Breast epithelium (tissue), 4 donors: ENCODE data around the gene PLIN3. TPM values are rescaled to one million over a fixed set of nuclear protein-coding genes. Genes with fewer than 3 reads are reported as not detected.
"Not testable (repeated sequence)": the region's sequence is repeated elsewhere in the genome, so short reads cannot be mapped to it uniquely, and the experiment has no call there.

Experiments
- DNase-seq, 2 donors: peaks; one replicate each; pipeline ENCODE4 v3.0.0-alpha.2; 2019; ENCODE audit warnings: low spot score in 2 of 2
- H3K27ac ChIP-seq, 2 donors: fragments of 200-600 bp; sonication (generic) in 1 of 2; one replicate each; pipeline ENCODE4 v1.5.1; 2016 to 2019; ENCODE audit warnings: mild to moderate bottlenecking in 1 of 2
- H3K27me3 ChIP-seq, 2 donors: fragments of 200-600 bp; sonication (generic) in 1 of 2; one replicate each; pipeline versions ENCODE4 v1.5.1 to v1.6.0; 2017 to 2019; ENCODE audit warnings: control low read depth in 1 of 2, mild to moderate bottlenecking in 1 of 2
- H3K36me3 ChIP-seq: fragments of 200-600 bp; one replicate; pipeline ENCODE4 v1.5.1; 2019
- H3K4me1 ChIP-seq, 2 donors: fragments of 200-600 bp; sonication (generic); one replicate each; pipeline ENCODE4 v1.5.1; 2016 to 2019; ENCODE audit warnings: control low read depth in 1 of 2
- H3K4me3 ChIP-seq, 3 donors: fragments of 200-600 bp; sonication (generic); 1 replicate in 2 of 3; 2 replicates in 1 of 3; pipeline ENCODE4 v1.5.1; 2016 to 2019; ENCODE audit warnings: mild to moderate bottlenecking in 3 of 3, moderate library complexity in 2 of 3
- H3K9me3 ChIP-seq, 2 donors: fragments of 200-600 bp; sonication (generic) in 1 of 2; one replicate each; pipeline ENCODE4 v1.5.1; 2016 to 2019; ENCODE audit warnings: control low read depth in 1 of 2
- POLR2A ChIP-seq: fragments of 450-650 bp; IDR thresholded peaks from one replicate; pipeline ENCODE4 v1.6.1; 2016; ENCODE audit warnings: antibody characterized with exemption, mild to moderate bottlenecking, moderate library complexity
- POLR2AphosphoS5 ChIP-seq, 3 donors: sonication (generic); formaldehyde crosslinking; IDR thresholded peaks; one replicate each; pipeline ENCODE4 v1.6.1; 2017; ENCODE audit warnings: antibody characterized with exemption in 3 of 3
- intact Hi-C: fragments of 100-400 bp; cut with DNase I; formaldehyde crosslinking; loops from one replicate; pipeline ENCODE4 v1.15.1; 2023; ENCODE audit warnings: low total_unique reads
- total RNA-seq, 3 donors: library from RNA; depleted of rRNA; stranded (reverse); fragments of >200 nt; gene quantifications; one replicate each; pipeline ENCODE4 v1.1.0, GENCODE V29; 2016
- TF ChIP-seq, protein P1 (sequence below), 3 donors: fragments of 450-650 bp; IDR thresholded peaks; one replicate each; pipeline ENCODE4 v1.5.1; 2016 to 2017; ENCODE audit warnings: antibody characterized with exemption in 3 of 3, mild to moderate bottlenecking in 3 of 3, moderate library complexity in 3 of 3

Gene PLIN3
- total RNA-seq, 3 donors from 2014 or later: 50.1 to 77.3 (median 53.8) TPM

DNA sequence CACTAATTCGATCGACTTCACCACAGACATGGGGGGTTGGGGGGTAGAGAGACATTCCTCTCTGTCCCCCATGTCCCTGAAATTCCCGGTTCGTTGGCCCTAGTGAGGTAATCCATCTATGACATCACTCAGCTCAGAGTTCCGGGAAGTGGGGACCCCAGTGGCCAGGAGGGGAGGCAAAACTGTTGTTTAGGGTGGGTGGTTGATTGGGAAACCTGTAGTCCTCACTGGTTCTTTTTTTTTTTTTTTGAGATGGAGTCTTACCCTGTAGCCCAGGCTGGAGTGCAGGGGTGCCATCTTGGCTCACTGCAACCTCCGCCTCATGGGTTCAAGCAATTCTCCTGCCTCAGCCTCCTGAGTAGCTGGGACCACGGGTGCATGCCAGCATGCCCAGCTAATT, 35.3 kb upstream of the PLIN3 start, which contains the start of gene ARRDC5:
Gene ARRDC5 (minus strand): TSS at position 101 of the 400 bp plus-strand sequence. CDS start 71 bp downstream, at position 30.
- DNase-seq: no peak
- Histone ChIP-seq H3K9me3 (no peaks in the 10 kb centered on the region), H3K4me3 (no peak within 1 kb of the TSS), H3K27ac (no peak within 1 kb of the TSS), H3K4me1 (no peaks in the 10 kb centered on the region), H3K27me3 (no peaks in the 10 kb centered on the region), H3K36me3 (no peaks in the 10 kb centered on the region)
- intact Hi-C loops: no loop called here
- TF ChIP-seq, protein P1, sequence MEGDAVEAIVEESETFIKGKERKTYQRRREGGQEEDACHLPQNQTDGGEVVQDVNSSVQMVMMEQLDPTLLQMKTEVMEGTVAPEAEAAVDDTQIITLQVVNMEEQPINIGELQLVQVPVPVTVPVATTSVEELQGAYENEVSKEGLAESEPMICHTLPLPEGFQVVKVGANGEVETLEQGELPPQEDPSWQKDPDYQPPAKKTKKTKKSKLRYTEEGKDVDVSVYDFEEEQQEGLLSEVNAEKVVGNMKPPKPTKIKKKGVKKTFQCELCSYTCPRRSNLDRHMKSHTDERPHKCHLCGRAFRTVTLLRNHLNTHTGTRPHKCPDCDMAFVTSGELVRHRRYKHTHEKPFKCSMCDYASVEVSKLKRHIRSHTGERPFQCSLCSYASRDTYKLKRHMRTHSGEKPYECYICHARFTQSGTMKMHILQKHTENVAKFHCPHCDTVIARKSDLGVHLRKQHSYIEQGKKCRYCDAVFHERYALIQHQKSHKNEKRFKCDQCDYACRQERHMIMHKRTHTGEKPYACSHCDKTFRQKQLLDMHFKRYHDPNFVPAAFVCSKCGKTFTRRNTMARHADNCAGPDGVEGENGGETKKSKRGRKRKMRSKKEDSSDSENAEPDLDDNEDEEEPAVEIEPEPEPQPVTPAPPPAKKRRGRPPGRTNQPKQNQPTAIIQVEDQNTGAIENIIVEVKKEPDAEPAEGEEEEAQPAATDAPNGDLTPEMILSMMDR (IDR thresholded peaks at IDR 0.05): no peak
- TF ChIP-seq POLR2AphosphoS5 (IDR thresholded peaks at IDR 0.05) (no peak), POLR2A (no peak)

DNA sequence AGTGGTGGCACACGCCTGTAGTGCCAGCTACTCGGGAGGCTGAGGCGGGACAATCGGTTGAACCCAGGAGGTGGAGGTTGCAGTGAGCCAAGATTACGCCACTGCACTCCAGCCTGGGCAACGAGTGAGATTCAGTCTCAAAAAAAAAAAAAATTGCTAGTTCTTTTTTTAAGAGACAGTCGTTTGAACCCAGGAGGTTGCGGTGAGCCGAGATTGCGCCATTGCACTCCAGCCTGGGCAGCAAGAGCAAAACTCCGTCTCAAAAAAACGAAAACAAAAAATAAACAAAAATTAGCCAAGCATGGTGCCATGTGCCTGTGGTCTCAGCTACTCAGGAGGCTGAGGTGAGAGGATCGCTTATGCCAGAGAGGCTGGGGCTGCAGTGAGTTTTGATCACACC, 33.4 kb upstream of the PLIN3 start:
- H3K9me3 ChIP-seq, H3K27me3 ChIP-seq, H3K4me3 ChIP-seq, H3K4me1 ChIP-seq, H3K36me3 ChIP-seq, intact Hi-C loops, H3K27ac ChIP-seq, DNase-seq: not testable (repeated sequence)

DNA sequence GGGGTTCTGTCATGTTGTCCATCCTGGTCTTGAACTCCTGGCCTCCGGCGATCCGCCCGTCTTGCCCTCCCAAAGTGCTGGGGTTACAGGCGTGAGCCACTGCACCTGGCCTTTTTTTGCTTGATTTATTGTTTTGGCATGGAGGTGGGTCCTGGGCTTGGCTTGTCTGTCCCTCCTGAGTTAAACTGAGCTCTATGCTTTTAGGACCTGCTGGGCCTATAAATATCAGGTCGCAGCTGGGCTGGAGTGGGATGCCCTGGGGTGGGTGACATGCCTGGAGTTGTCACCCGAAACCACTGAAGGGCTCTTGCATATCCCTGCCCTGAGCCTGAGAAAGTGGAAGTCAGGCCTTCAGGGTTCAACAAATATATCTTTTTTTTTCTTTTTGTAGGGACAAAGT, 29.7 kb upstream of the PLIN3 start:
- H3K9me3 ChIP-seq: no peaks in the 10 kb centered on the region
- H3K4me3 ChIP-seq: no peak overlapping the region
- H3K27me3 ChIP-seq: no peaks in the 10 kb centered on the region
- TF ChIP-seq POLR2A (no peak), POLR2AphosphoS5 (IDR thresholded peaks at IDR 0.05) (no peak)
- no peaks in the 10 kb centered on the region for H3K4me1 ChIP-seq
- no peak overlapping the region for H3K27ac ChIP-seq
- no peak for DNase-seq
- H3K36me3 ChIP-seq: no peaks in the 10 kb centered on the region
- intact Hi-C loops: no loop called here

DNA sequence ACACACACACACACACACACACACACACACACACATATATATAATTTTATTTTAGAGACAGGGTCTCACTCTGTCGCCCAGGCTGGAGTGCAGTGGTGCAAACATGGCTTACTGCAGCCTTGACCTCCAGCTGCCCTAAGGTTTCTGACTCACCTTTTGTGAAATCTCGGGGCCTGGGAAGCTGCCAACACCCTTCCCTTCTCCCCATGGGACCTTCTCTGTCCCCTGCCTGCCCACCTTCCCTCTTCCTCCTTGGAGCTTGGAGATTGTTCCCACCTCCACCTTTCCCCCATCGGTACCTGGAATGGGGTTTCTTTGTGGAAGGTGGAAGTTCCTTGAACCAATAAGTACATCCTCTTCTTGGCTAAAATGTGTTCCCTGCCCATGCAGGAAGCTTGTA, 28.9 kb upstream of the PLIN3 start:
- no peak for DNase-seq
- H3K27ac ChIP-seq: no peak overlapping the region
- no peaks in the 10 kb centered on the region for H3K4me1 ChIP-seq
- intact Hi-C loops: no loop called here
- H3K4me3 ChIP-seq: no peak overlapping the region
- H3K27me3 ChIP-seq: no peaks in the 10 kb centered on the region
- TF ChIP-seq, protein P1 (IDR thresholded peaks at IDR 0.05): no peak
- TF ChIP-seq POLR2AphosphoS5 (IDR thresholded peaks at IDR 0.05): no peak
- TF ChIP-seq POLR2A: no peak
- H3K36me3 ChIP-seq: no peaks in the 10 kb centered on the region
- no peaks in the 10 kb centered on the region for H3K9me3 ChIP-seq

DNA sequence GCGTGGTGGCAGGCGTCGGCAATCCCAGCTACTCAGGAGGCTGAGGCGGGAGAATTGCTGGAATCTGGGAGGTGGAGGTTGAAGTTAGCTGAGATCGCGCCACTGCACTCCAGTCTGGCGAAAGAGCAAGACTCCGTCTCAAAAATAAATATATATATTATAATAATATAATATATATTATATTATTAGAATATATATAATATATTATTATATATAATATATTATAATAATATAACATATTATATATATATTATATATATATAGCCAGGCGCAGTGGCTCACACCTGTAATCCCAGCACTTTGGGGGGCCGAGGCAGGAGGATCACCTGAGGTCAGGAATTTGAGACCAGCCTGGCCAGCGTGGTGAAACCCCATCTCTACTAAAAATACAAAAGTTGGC, 25.5 kb upstream of the PLIN3 start:
- H3K9me3 ChIP-seq, H3K4me1 ChIP-seq, DNase-seq, H3K36me3 ChIP-seq, H3K27me3 ChIP-seq, H3K4me3 ChIP-seq, H3K27ac ChIP-seq, intact Hi-C loops: not testable (repeated sequence)

DNA sequence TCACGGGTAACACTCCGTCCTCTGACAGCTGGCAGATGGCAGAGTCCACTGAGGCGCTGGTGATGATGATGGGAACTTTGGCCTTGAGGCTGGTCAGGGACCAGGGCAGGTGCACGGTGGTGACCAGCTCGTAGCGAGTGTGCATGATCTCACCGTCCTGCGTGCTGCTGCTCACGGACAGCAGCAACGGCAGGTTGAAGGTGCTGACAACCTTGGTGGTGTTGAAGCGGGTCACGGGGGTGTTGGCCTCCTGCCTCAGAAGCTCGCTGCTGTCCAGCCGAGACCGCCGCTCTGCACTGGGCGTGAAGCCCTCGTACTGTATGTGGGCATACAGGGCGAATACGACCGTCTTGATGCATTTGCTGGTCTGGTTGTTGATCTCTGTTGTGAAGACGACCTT, 23.6 kb upstream of the PLIN3 start:
- Histone ChIP-seq H3K27ac (no peak overlapping the region), H3K9me3 (no peaks in the 10 kb centered on the region), H3K27me3 (no peaks in the 10 kb centered on the region), H3K4me3 (no peak overlapping the region), H3K36me3 (no peaks in the 10 kb centered on the region), H3K4me1 (no peaks in the 10 kb centered on the region)
- no peak for DNase-seq
- TF ChIP-seq, protein P1 (IDR thresholded peaks at IDR 0.05): no peak
- TF ChIP-seq POLR2A (no peak), POLR2AphosphoS5 (IDR thresholded peaks at IDR 0.05) (no peak)
- intact Hi-C loops: no loop called here
